Measurements from ENCODE around the gene PRTG. TPM values are rescaled to one million over a fixed set of nuclear protein-coding genes. Genes with fewer than 3 reads are reported as not detected.
A peak's percentile ranks its signal among the peaks of the same experiment; 100 is the strongest.

PRTG gene
- total RNA-seq, 1 donor from 2014 or later = under 0.01 TPM

- H3K4me3 ChIP-seq (ENCODE audit: low read depth, low read length) = no peak overlapping the region
These were observed 115.1 kb downstream of the PRTG start for GRCh38 chr15:55627730-55628368.

GRCh38 chr15:55619783-55620182 is 123.2 kb downstream of the PRTG start:
- Histone ChIP-seq H3K36me3 (ENCODE audit: control insufficient read depth, insufficient read depth, low read length) (no peaks in the 10 kb centered on the region), H3K4me3 (ENCODE audit: low read depth, low read length) (no peak overlapping the region), H3K27me3 (ENCODE audit: control insufficient read depth, insufficient read depth, low read length) (peaks cover 5% of the 10 kb centered on the region)
- FAIRE-seq (no peak), DNase-seq (ENCODE audit: low read depth) (no peak)
- TF ChIP-seq CTCF (IDR thresholded peaks at IDR 0.05; ENCODE audit: insufficient read depth, low read length, severe bottlenecking) = no peak

More at GRCh38 chr15:55627730-55628368, 115.1 kb downstream of the PRTG start:
- Histone ChIP-seq H3K27me3 (ENCODE audit: control insufficient read depth, insufficient read depth, low read length) (no peaks in the 10 kb centered on the region), H3K36me3 (ENCODE audit: control insufficient read depth, insufficient read depth, low read length) (no peaks in the 10 kb centered on the region)
- no peak for TF ChIP-seq CTCF (IDR thresholded peaks at IDR 0.05; ENCODE audit: insufficient read depth, low read length, severe bottlenecking)
- FAIRE-seq = no peak
- peak; percentile 99 for DNase-seq (ENCODE audit: low read depth)

GRCh38 chr15:55618387-55618786 is 124.6 kb downstream of the PRTG start:
- no peak for FAIRE-seq
- H3K36me3 ChIP-seq (ENCODE audit: control insufficient read depth, insufficient read depth, low read length) = no peaks in the 10 kb centered on the region
- no peak for DNase-seq (ENCODE audit: low read depth)
- no peak overlapping the region for H3K4me3 ChIP-seq (ENCODE audit: low read depth, low read length)
- no peak for TF ChIP-seq CTCF (IDR thresholded peaks at IDR 0.05; ENCODE audit: insufficient read depth, low read length, severe bottlenecking)
- H3K27me3 ChIP-seq (ENCODE audit: control insufficient read depth, insufficient read depth, low read length) = peaks cover 7% of the 10 kb centered on the region

- Histone ChIP-seq H3K27me3 (ENCODE audit: control insufficient read depth, insufficient read depth, low read length) (peaks cover 7% of the 10 kb centered on the region), H3K36me3 (ENCODE audit: control insufficient read depth, insufficient read depth, low read length) (no peaks in the 10 kb centered on the region), H3K4me3 (ENCODE audit: low read depth, low read length) (no peak overlapping the region)
- TF ChIP-seq CTCF (IDR thresholded peaks at IDR 0.05; ENCODE audit: insufficient read depth, low read length, severe bottlenecking) = no peak
- DNase-seq (ENCODE audit: low read depth) (no peak), FAIRE-seq (no peak)
These were observed 127.5 kb downstream of the PRTG start for GRCh38 chr15:55615445-55615844.

- no peak for TF ChIP-seq CTCF (IDR thresholded peaks at IDR 0.05; ENCODE audit: insufficient read depth, low read length, severe bottlenecking)
- no peak overlapping the region for H3K4me3 ChIP-seq (ENCODE audit: low read depth, low read length)
- H3K27me3 ChIP-seq (ENCODE audit: control insufficient read depth, insufficient read depth, low read length) = peaks cover 4% of the 10 kb centered on the region
- H3K36me3 ChIP-seq (ENCODE audit: control insufficient read depth, insufficient read depth, low read length) = no peaks in the 10 kb centered on the region
- FAIRE-seq (no peak), DNase-seq (ENCODE audit: low read depth) (no peak)
These were observed 129.2 kb downstream of the PRTG start for GRCh38 chr15:55613727-55614126.

- no peak for TF ChIP-seq CTCF (IDR thresholded peaks at IDR 0.05; ENCODE audit: insufficient read depth, low read length, severe bottlenecking)
- no peaks in the 10 kb centered on the region for H3K36me3 ChIP-seq (ENCODE audit: control insufficient read depth, insufficient read depth, low read length)
- no peak overlapping the region for H3K4me3 ChIP-seq (ENCODE audit: low read depth, low read length)
- no peaks in the 10 kb centered on the region for H3K27me3 ChIP-seq (ENCODE audit: control insufficient read depth, insufficient read depth, low read length)
- FAIRE-seq (no peak), DNase-seq (ENCODE audit: low read depth) (no peak)
These were observed 136.7 kb downstream of the PRTG start for GRCh38 chr15:55606214-55606613.
